Panc1 (cell line): Measurements from ENCODE around the gene GPR162. TPM values are rescaled to one million over a fixed set of nuclear protein-coding genes. Genes with fewer than 3 reads are reported as not detected.

Source experiments
- ATAC-seq: fragments of 200-7000 bp; cut with Tn5 transposase; 2 replicates; pipeline ENCODE4 v1.9.1; 2020; ENCODE audit warnings: mild to moderate bottlenecking, moderate library complexity
- BruUV-seq: library from RNA; stranded (reverse); fragments of 400-500 nt; replicated peaks from 2 replicates; lab custom pipeline; 2021; lab: Mats Ljungman, UMichigan
- CTCF ChIA-PET: fragments of 300-600 bp; sonication (Branson Sonifier 250); formaldehyde crosslinking; loops from one replicate; lab custom pipeline; 2022; ENCODE audit warnings: antibody characterized with exemption; lab: Charles Lee
- POLR2A ChIA-PET: fragments of 300-600 bp; sonication (Branson Sonifier 250); formaldehyde crosslinking; loops from one replicate; lab custom pipeline; 2022; ENCODE audit warnings: antibody characterized with exemption; lab: Charles Lee
- DNase-seq: peaks from one replicate; pipeline ENCODE4 v3.0.0-alpha.2; 2010; ENCODE audit warnings: low read depth, low spot score
- H3K27ac ChIP-seq: 2 replicates; pipeline ENCODE4 v1.5.1; 2011; ENCODE audit warnings: mild to moderate bottlenecking, low read length, inconsistent platforms
- H3K27me3 ChIP-seq: fragments of 200-500 bp; sonication (Bioruptor generic); 2 replicates; pipeline ENCODE4 v1.6.0; 2014; ENCODE audit warnings: low read length, inconsistent platforms; ENCODE audit not compliant: control insufficient read depth, insufficient read depth
- H3K36me3 ChIP-seq: fragments of 200-500 bp; sonication (Bioruptor generic); 2 replicates; pipeline ENCODE4 v1.5.1; 2014; ENCODE audit warnings: inconsistent platforms, mild to moderate bottlenecking, low read length, moderate library complexity; ENCODE audit not compliant: control insufficient read depth, insufficient read depth
- H3K4me1 ChIP-seq: 2 replicates; pipeline ENCODE4 v1.5.1; 2011; ENCODE audit warnings: inconsistent platforms, mild to moderate bottlenecking, low read length, moderate library complexity; ENCODE audit not compliant: control insufficient read depth, insufficient read depth
- H3K4me3 ChIP-seq, 2 experiments: 2 replicates each; pipeline ENCODE4 v1.5.1; 2011 to 2012; ENCODE audit warnings: low read depth in 2 of 2, low read length in 2 of 2, mild to moderate bottlenecking in 2 of 2, inconsistent platforms in 1 of 2, moderate library complexity in 1 of 2
- H3K9me3 ChIP-seq: fragments of 200-500 bp; sonication (Bioruptor generic); 2 replicates; pipeline ENCODE4 v1.5.1; 2014; ENCODE audit warnings: low read depth, mild to moderate bottlenecking, inconsistent platforms, low read length, moderate library complexity; ENCODE audit not compliant: control insufficient read depth, insufficient read depth
- POLR2AphosphoS5 ChIP-seq: IDR thresholded peaks from 2 replicates; pipeline ENCODE4 v1.6.1; 2012; ENCODE audit warnings: mild to moderate bottlenecking, low read depth, low read length, moderate library complexity
- SIN3A ChIP-seq: IDR thresholded peaks from 2 replicates; pipeline ENCODE4 v1.6.1; 2012; ENCODE audit warnings: low read depth, mild to moderate bottlenecking, low read length, moderate library complexity, borderline replicate concordance; ENCODE audit not compliant: insufficient read depth
- TCF7L2 ChIP-seq: IDR thresholded peaks from 2 replicates; pipeline ENCODE4 v1.6.1; 2011; ENCODE audit warnings: mild to moderate bottlenecking, low read depth, low read length, inconsistent platforms
- in situ Hi-C: cut with HindIII; loops from 2 replicates; pipeline ENCODE4 v1.10.0; 2016; ENCODE audit warnings: low sequenced_read_pairs, low pct_unique_long_range_greater_than_20kb
- intact Hi-C: fragments of 100-400 bp; cut with micrococcal nuclease; formaldehyde crosslinking; loops from one replicate; pipeline ENCODE4 v1.10.0; 2022; ENCODE audit not compliant: unreplicated experiment
- total RNA-seq: library from RNA; stranded (reverse); gene quantifications from one replicate; pipeline ENCODE4 v1.2.1, GENCODE V29; 2021; ENCODE audit not compliant: unreplicated experiment
- TF ChIP-seq, protein P1 (sequence below): fragments of 450-650 bp; IDR thresholded peaks from 2 replicates; pipeline ENCODE4 v1.5.1; 2017; ENCODE audit warnings: mild to moderate bottlenecking
- TF ChIP-seq, protein P2 (sequence below), 2 experiments: IDR thresholded peaks; 2 replicates each; pipeline ENCODE4 v1.6.1; 2011 to 2012; ENCODE audit warnings: low read depth in 2 of 2, control low read depth in 1 of 2, low read length in 1 of 2, mild to moderate bottlenecking in 1 of 2, moderate library complexity in 1 of 2; ENCODE audit not compliant: insufficient read depth in 1 of 2

The GPR162 gene
- total RNA-seq, 1 experiment from 2014 or later: 1.3 TPM

DNA sequence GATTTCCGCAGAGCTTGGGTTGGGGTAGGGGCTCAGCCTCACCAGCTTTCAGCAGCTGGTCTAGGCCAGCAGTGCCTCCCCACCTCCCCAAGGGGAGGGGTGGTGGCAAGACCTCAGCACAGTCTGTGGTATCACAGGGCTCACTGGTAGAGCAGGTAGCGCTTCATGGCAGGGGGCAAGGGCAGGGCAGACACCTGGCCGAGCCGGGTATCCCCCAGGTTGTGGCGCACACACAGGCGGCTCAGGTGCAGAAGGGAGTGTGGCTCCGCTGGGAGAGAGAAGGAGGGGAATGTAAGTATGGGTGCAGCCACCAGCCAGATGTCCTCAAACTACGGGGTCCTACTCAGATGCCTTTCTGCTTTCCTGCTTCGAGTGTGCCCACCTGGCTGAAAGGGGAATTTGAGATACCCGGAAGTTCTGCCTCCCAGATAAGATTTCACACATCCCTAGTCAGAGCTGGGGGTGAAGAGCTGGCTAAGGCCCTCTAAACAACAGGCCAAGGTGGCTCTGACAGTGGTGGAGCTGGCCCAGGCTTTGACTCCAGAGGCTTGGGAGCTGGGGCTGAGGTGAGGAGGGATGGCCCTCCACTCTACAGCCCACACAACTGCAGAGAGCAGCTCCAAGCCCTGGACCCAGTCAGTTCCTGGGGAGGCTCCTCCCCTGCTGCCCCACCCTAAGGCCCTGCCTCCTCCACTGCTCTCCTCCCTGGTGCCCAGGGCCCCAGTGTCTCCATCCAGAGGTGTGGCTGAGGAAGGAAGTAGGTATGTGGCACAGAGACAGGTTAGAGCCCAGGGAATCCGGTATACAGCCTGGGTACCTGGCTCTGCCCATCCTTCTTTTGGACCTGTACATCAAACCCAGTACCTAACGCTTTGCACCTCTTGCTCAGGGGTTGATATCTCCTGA is 49.7 kb downstream of the GPR162 start:
- Histone ChIP-seq H3K27ac (peak overlapping the region; percentile 88), H3K4me1 (peaks cover 28% of the 10 kb centered on the region), H3K36me3 (peaks cover 6% of the 10 kb centered on the region; the same call in 1 of the 2 replicates), H3K27me3 (no peaks in the 10 kb centered on the region), H3K9me3 (no peaks in the 10 kb centered on the region), H3K4me3 (peak overlapping the region; percentile 75 to 84)
- DNase-seq (no peak), ATAC-seq (peak; percentile 55)
- CTCF ChIA-PET: interaction anchor here (1.2 kb wide), 1 partner anchor 105 kb away, joined by 5 read pairs; the partner anchor contains the start of gene PTMS
- no TSS peak for BruUV-seq
- intact Hi-C loops: no loop called here
- in situ Hi-C loops: no loop called here
- TF ChIP-seq, protein P1, sequence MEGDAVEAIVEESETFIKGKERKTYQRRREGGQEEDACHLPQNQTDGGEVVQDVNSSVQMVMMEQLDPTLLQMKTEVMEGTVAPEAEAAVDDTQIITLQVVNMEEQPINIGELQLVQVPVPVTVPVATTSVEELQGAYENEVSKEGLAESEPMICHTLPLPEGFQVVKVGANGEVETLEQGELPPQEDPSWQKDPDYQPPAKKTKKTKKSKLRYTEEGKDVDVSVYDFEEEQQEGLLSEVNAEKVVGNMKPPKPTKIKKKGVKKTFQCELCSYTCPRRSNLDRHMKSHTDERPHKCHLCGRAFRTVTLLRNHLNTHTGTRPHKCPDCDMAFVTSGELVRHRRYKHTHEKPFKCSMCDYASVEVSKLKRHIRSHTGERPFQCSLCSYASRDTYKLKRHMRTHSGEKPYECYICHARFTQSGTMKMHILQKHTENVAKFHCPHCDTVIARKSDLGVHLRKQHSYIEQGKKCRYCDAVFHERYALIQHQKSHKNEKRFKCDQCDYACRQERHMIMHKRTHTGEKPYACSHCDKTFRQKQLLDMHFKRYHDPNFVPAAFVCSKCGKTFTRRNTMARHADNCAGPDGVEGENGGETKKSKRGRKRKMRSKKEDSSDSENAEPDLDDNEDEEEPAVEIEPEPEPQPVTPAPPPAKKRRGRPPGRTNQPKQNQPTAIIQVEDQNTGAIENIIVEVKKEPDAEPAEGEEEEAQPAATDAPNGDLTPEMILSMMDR: no peak
- TF ChIP-seq POLR2AphosphoS5 (peak; percentile 86), SIN3A (no peak), TCF7L2 (no peak)
- TF ChIP-seq, protein P2, sequence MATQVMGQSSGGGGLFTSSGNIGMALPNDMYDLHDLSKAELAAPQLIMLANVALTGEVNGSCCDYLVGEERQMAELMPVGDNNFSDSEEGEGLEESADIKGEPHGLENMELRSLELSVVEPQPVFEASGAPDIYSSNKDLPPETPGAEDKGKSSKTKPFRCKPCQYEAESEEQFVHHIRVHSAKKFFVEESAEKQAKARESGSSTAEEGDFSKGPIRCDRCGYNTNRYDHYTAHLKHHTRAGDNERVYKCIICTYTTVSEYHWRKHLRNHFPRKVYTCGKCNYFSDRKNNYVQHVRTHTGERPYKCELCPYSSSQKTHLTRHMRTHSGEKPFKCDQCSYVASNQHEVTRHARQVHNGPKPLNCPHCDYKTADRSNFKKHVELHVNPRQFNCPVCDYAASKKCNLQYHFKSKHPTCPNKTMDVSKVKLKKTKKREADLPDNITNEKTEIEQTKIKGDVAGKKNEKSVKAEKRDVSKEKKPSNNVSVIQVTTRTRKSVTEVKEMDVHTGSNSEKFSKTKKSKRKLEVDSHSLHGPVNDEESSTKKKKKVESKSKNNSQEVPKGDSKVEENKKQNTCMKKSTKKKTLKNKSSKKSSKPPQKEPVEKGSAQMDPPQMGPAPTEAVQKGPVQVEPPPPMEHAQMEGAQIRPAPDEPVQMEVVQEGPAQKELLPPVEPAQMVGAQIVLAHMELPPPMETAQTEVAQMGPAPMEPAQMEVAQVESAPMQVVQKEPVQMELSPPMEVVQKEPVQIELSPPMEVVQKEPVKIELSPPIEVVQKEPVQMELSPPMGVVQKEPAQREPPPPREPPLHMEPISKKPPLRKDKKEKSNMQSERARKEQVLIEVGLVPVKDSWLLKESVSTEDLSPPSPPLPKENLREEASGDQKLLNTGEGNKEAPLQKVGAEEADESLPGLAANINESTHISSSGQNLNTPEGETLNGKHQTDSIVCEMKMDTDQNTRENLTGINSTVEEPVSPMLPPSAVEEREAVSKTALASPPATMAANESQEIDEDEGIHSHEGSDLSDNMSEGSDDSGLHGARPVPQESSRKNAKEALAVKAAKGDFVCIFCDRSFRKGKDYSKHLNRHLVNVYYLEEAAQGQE (IDR thresholded peaks at IDR 0.05; ENCODE audit: insufficient read depth in 1 of 2, low read depth in 2 of 2, low read length in 1 of 2): no peak
- POLR2A ChIA-PET: interaction anchor here (0.6 kb wide), 2 partner anchors 11 to 23 kb away, joined by 4 to 8 read pairs; no protein-coding TSS in a partner anchor

DNA sequence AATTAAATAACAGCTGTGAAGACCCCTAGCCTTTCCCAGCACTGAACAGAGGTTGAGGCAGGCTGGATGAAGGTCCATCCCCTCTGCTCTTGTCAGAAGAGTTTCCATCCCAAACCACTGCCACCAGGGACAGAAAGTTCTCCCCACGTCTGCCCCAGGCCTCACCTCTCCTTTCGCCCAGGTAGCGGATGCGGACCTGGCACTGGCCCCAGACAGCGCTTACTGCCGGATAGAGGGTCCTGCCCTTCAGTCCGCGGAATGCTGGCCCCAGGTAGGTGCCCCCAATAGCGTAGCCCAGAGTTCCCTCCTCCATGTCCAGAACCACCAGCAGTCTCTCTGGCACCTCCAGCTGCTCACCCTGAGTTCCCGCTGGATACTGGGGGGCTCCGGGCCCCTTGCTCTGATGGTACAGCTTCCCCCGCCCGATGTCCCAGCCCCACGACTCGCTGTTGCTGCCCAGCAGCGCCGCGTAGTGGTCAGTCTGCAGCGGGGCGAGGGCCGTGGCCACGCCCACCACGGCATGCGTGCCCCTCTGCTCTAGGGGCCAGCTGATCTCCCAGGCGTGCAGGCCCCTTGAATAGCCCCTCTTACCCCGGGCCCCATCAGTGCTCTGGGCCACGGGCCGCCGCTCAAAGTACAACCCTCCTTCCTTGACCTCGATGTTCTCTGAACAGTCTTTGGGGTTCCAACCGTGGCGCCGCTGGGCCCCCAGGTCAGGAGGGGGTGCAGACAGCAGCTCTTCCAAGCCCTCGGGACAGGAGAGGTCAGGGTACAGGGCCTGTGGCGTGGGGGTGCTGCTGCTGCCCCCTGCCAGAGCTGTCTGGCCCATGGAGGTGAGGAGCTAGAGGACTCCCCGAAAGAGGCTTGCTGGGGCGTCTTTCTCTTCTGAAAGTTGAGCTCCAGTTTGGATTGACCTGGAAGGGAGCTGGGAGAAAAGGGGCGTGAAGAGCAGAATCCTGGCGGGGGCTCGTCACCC is 50.7 kb downstream of the GPR162 start:
- Histone ChIP-seq H3K4me1 (peaks cover 23% of the 10 kb centered on the region), H3K27me3 (no peaks in the 10 kb centered on the region), H3K9me3 (no peaks in the 10 kb centered on the region), H3K4me3 (peak overlapping the region; percentile 75 to 84), H3K36me3 (peaks cover 6% of the 10 kb centered on the region; the same call in 1 of the 2 replicates), H3K27ac (peak overlapping the region; percentile 88)
- TF ChIP-seq SIN3A (0 out of 2 replicates have a peak, but pooled peaks have one; percentile 42), POLR2AphosphoS5 (0 out of 2 replicates have a peak, but pooled peaks have one; percentile 1), TCF7L2 (no peak)
- TF ChIP-seq, protein P1: peak; percentile 96
- TF ChIP-seq, protein P2 (IDR thresholded peaks at IDR 0.05; ENCODE audit: insufficient read depth in 1 of 2, low read depth in 2 of 2, low read length in 1 of 2): no peak
- DNase-seq (no peak), ATAC-seq (peak; percentile 68)
- CTCF ChIA-PET: interaction anchor here (1.2 to 1.4 kb wide), 4 partner anchors 19 to 119 kb away, joined by 3 to 5 read pairs (median 4); partner anchors contain the start of genes CDCA3, MLF2, PTMS and USP5
- intact Hi-C loops (no loop called here), in situ Hi-C loops (no loop called here)
- POLR2A ChIA-PET: interaction anchor here (0.5 to 0.6 kb wide), 3 partner anchors 19 to 338 kb away, joined by 3 to 8 read pairs (median 7); partner anchors contain the start of gene GAPDH
- TSS peak; percentile 95 for BruUV-seq
